ENCODE data around the gene SLC26A2.

DNA sequence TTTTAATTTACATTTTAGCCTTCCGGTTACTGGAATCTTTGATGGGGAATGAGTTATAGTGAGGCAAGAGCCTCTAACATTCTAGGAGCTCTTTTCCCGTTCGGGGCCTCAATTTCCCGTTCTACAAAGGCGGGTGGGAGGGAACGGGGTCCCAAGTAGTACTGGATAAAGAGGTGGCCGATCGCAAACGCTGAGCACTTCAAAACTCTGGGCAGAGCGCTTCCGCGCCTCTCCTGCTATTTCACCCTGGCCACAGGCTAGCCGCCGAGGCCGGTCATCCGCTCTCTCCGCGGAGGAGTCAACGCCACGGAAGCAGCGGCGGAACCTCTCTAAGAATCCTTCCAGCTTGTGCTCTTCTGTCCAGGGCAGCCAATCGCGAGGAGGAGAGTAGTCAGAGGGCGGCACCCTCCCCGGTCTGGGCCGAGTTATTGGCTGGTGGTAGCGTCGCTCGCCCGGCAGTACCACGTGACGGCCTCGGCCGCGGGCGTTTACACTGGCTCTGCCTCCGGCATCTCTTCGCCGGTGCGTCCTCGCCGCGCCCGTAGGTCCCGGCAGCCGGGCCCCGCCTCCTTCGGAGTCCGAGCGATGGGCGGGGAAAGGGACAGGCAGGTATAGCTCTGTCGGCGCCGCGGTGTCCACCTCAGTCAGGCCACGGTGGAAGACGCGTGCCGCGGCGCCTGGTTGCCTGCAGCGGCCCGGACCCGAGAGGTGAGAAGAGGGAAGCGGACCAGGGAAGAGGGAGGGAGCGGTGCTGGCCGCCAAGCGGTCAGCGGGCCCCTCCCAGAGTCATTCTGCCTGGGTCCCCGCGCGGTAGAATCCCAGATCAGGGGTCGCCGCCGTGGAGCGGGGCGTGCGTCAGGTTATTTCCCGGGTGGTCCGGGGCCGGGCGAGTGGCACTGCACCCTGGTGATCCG, at the start of gene SLC26A2:
- no peak for TF ChIP-seq EZH2 (IDR thresholded peaks at IDR 0.05; ENCODE audit: borderline replicate concordance, insufficient read depth, low read depth, low read length, poor library complexity, severe bottlenecking)
- no peak for TF ChIP-seq CTCF (IDR thresholded peaks at IDR 0.05)

All from B cell (primary cell).